Chondrocyte (in vitro differentiated cells): Measurements from ENCODE around the gene RAB3D. TPM values are rescaled to one million over a fixed set of nuclear protein-coding genes. Genes with fewer than 3 reads are reported as not detected.

Experiments used
- DNase-seq: peaks from one replicate; pipeline ENCODE4 v3.0.0; 2021; ENCODE audit warnings: mixed read lengths, low spot score
- H3K27ac Mint-ChIP-seq: one replicate; pipeline ENCODE4 v1.8.0; 2021; ENCODE audit warnings: mild to moderate bottlenecking, moderate library complexity, mixed read lengths; ENCODE audit not compliant: unreplicated experiment
- H3K27me3 Mint-ChIP-seq: 2 replicates; pipeline ENCODE4 v1.8.0; 2021; ENCODE audit warnings: low read depth, mixed read lengths
- H3K36me3 Mint-ChIP-seq: 2 replicates; pipeline ENCODE4 v1.8.0; 2021; ENCODE audit warnings: low read depth, mixed read lengths
- H3K4me1 Mint-ChIP-seq: 2 replicates; pipeline ENCODE4 v1.8.0; 2021; ENCODE audit warnings: low read depth, mild to moderate bottlenecking, mixed read lengths
- H3K4me3 Mint-ChIP-seq: one replicate; pipeline ENCODE4 v1.8.0; 2021; ENCODE audit warnings: mild to moderate bottlenecking, moderate library complexity, mixed read lengths; ENCODE audit not compliant: unreplicated experiment
- H3K9me3 Mint-ChIP-seq: 2 replicates; pipeline ENCODE4 v1.8.0; 2021; ENCODE audit warnings: low read depth, mixed read lengths
- CTCF ChIP-seq: fragments of 200-600 bp; sonication (generic); IDR thresholded peaks from 2 replicates; pipeline ENCODE4 v1.5.0; 2021; ENCODE audit warnings: antibody characterized with exemption, mild to moderate bottlenecking, moderate library complexity
- total RNA-seq: library from RNA; stranded (reverse); gene quantifications from 3 replicates; pipeline ENCODE4 v1.2.1, GENCODE V29; 2021

The RAB3D gene
- total RNA-seq, 1 donor from 2014 or later: 8.1 TPM

DNA sequence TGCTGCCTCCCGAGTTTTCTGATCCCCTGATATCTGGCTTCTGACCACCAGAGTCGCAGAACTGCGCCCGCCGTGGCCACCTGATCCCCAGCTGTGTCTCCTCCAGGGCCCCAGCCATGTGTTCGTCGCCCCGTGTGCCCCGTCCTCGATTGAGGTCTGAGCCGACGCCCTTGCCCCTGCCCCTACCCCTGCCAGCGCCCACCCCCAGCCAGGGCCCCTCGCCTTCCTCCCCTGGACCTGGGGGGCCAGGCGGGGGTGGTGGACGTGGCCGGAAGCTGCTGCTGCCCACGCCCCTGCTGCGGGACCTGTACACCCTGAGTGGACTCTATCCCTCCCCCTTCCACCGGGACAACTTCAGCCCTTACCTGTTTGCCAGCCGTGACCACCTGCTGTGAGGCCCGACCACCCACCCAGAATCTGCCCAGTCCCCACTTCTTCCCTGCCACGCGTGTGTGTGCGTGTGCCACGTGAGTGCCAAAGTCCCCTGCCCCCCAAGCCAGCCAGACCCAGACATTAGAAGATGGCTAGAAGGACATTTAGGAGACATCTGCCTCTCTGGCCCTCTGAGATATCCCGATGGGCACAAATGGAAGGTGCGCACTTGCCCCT, 24.9 kb upstream of the RAB3D start:
- Mint-ChIP-seq H3K27ac (no peak overlapping the region), H3K27me3 (no peaks in the 10 kb centered on the region), H3K9me3 (no peaks in the 10 kb centered on the region), H3K4me3 (no peak overlapping the region), H3K4me1 (no peaks in the 10 kb centered on the region), H3K36me3 (peaks cover 19% of the 10 kb centered on the region)
- no peak for DNase-seq
- TF ChIP-seq CTCF: no peak

DNA sequence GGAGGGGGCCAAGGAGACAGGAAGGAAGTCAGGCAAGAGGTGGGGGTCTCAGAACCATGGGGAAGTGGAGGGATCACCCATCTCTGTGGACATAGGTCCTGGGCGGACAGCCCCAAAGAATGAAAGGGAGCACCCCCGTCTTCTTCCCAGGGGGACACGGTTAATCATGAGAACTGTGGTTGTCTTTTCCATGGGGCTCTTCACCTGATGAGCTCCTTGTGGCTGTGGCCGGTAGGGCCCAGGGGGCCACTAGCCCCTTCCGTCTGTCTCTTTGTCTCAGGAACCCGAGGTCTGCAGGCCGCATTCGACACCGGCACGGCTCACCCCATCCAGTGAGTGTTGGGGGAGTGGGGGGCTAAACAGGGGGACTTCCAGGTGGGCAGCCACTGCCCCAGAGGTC, 24.4 kb upstream of the RAB3D start:
- H3K36me3 Mint-ChIP-seq: peaks cover 24% of the 10 kb centered on the region
- no peaks in the 10 kb centered on the region for H3K4me1 Mint-ChIP-seq
- H3K27ac Mint-ChIP-seq: no peak overlapping the region
- H3K4me3 Mint-ChIP-seq: no peak overlapping the region
- H3K27me3 Mint-ChIP-seq: no peaks in the 10 kb centered on the region
- no peaks in the 10 kb centered on the region for H3K9me3 Mint-ChIP-seq
- DNase-seq: no peak
- TF ChIP-seq CTCF: no peak

DNA sequence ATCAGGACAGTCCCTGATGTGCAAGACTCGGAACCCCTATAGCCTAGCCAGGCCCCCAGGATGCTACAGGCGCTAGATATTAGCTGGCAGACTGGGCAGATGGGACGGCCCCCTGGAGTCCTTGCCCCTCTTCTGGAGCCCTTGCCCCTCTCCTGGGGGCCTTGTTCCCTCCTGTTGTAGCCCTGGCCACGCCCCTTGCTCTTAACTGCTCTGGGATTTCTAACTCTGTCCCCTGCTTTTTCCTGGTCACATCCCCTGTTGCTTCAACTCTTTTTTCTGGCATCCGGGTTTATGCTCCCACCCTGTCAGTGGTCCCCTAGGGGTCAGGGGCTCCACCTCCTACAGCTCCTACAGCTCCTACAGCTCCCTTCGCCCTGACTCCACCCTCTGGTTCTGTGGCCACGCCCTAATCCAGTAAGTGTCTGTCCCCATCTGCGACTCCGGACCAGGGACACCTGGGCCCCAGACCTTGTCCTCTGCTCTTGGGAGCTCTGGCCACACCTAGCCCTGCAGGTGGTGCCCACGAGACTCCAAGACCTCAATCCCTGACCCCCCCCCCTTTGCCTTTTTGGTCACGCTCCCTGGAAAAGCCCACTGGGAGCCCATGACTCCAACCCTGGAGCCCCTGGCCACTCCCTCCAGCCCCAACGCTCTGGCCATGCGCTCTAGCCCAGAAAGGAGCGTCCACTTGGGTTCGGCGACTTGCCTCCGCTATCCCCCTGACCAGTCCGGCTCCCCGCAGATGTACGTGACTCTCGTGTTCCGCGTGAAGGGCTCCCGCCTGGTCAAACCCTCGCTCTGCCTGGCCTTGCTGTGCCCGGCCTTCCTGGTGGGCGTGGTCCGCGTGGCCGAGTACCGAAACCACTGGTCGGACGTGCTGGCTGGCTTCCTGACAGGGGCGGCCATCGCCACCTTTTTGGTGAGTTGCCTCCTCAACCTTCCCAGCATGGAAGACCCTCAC, 22.6 kb upstream of the RAB3D start:
- Mint-ChIP-seq H3K27ac (no peak overlapping the region), H3K4me3 (no peak overlapping the region), H3K9me3 (no peaks in the 10 kb centered on the region), H3K4me1 (peaks cover 2% of the 10 kb centered on the region), H3K36me3 (peaks cover 31% of the 10 kb centered on the region), H3K27me3 (no peaks in the 10 kb centered on the region)
- DNase-seq: no peak
- no peak for TF ChIP-seq CTCF

- no peak for DNase-seq
- Mint-ChIP-seq H3K27ac (no peak overlapping the region), H3K9me3 (no peaks in the 10 kb centered on the region), H3K36me3 (peaks cover 31% of the 10 kb centered on the region), H3K4me1 (peaks cover 11% of the 10 kb centered on the region), H3K4me3 (no peak overlapping the region), H3K27me3 (no peaks in the 10 kb centered on the region)
- no peak for TF ChIP-seq CTCF
Observed at GRCh38 chr19:11361037-11361770, 21.7 kb upstream of the RAB3D start.

DNA sequence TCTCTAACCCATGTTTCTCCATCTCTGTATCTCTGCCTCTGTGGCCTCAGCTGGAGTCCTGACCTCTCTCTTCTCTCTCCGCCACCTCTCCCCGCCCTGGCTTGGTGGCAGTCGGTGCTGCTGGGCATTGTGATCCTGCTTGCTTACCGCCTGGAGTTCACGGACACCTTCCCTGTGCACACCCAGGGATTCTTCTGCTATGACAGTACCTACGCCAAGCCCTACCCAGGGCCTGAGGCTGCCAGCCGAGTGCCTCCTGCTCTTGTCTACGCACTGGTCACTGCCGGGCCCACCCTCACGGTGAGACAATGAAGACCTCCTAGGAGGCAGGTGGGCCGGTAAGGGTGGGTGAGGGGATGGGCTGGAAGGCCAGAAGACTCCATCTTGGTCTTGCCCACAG, 20.0 kb upstream of the RAB3D start:
- Mint-ChIP-seq H3K4me1 (peaks cover 18% of the 10 kb centered on the region), H3K9me3 (no peaks in the 10 kb centered on the region), H3K27ac (no peak overlapping the region), H3K36me3 (peaks cover 28% of the 10 kb centered on the region), H3K27me3 (no peaks in the 10 kb centered on the region), H3K4me3 (no peak overlapping the region)
- no peak for TF ChIP-seq CTCF
- DNase-seq: no peak
